Peyer's patch (tissue), 4 donors: ENCODE measurements around the gene SEMA4D. TPM values are rescaled to one million over a fixed set of nuclear protein-coding genes. Genes with fewer than 3 reads are reported as not detected.

Source experiments
- DNase-seq, 3 donors: peaks; one replicate each; pipeline ENCODE4 v3.0.0-alpha.2; 2017 to 2019
- H3K27ac ChIP-seq, 4 donors: fragments of 200-600 bp; sonication (generic); one replicate each; pipeline ENCODE4 v1.5.1; 2016 to 2019
- H3K27me3 ChIP-seq, 2 donors: fragments of 200-600 bp; sonication (generic); one replicate each; pipeline ENCODE4 v1.5.1; 2019
- H3K36me3 ChIP-seq, 3 donors: fragments of 200-600 bp; sonication (generic); one replicate each; pipeline ENCODE4 v1.5.1; 2016 to 2019
- H3K4me1 ChIP-seq, 4 donors: fragments of 200-600 bp; sonication (generic); one replicate each; pipeline ENCODE4 v1.5.1; 2016 to 2019
- H3K4me3 ChIP-seq, 4 donors: fragments of 200-600 bp; sonication (generic); 1 replicate in 3 of 4; 2 replicates in 1 of 4; pipeline ENCODE4 v1.5.1; 2016 to 2019; ENCODE audit warnings: mild to moderate bottlenecking in 1 of 4
- H3K9me3 ChIP-seq, 4 donors: fragments of 200-600 bp; sonication (generic); one replicate each; pipeline ENCODE4 v1.5.1; 2016 to 2019; ENCODE audit warnings: mild to moderate bottlenecking in 1 of 4
- POLR2A ChIP-seq, 2 donors: fragments of 450-650 bp; IDR thresholded peaks; one replicate each; pipeline ENCODE4 v1.5.1; 2017; ENCODE audit warnings: antibody characterized with exemption in 2 of 2, mild to moderate bottlenecking in 2 of 2, moderate library complexity in 2 of 2
- total RNA-seq, 4 donors: library from RNA; depleted of rRNA; stranded (reverse); fragments of >200 nt; gene quantifications; one replicate each; pipeline ENCODE4 v1.1.0, GENCODE V29; 2016
- TF ChIP-seq, protein P1 (sequence below), 6 experiments: fragments of 450-650 bp in 4 of 6; fragments of 200-600 bp in 2 of 6; sonication (generic) in 1 of 6; IDR thresholded peaks; one replicate each; pipeline ENCODE4 v1.5.1; 2017 to 2019; ENCODE audit warnings: antibody characterized with exemption in 6 of 6, mild to moderate bottlenecking in 3 of 6, moderate library complexity in 1 of 6

SEMA4D gene
- total RNA-seq, 4 donors from 2014 or later, result 24.3 to 124 (median 30.0) TPM

GRCh38 chr9:89330513-89330912 is 167.4 kb downstream of the SEMA4D start:
- TF ChIP-seq, protein P1, sequence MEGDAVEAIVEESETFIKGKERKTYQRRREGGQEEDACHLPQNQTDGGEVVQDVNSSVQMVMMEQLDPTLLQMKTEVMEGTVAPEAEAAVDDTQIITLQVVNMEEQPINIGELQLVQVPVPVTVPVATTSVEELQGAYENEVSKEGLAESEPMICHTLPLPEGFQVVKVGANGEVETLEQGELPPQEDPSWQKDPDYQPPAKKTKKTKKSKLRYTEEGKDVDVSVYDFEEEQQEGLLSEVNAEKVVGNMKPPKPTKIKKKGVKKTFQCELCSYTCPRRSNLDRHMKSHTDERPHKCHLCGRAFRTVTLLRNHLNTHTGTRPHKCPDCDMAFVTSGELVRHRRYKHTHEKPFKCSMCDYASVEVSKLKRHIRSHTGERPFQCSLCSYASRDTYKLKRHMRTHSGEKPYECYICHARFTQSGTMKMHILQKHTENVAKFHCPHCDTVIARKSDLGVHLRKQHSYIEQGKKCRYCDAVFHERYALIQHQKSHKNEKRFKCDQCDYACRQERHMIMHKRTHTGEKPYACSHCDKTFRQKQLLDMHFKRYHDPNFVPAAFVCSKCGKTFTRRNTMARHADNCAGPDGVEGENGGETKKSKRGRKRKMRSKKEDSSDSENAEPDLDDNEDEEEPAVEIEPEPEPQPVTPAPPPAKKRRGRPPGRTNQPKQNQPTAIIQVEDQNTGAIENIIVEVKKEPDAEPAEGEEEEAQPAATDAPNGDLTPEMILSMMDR (IDR thresholded peaks at IDR 0.05), result no peak
- TF ChIP-seq POLR2A (IDR thresholded peaks at IDR 0.05), result no peak
- Histone ChIP-seq H3K4me1 (no peaks in the 10 kb centered on the region), H3K36me3 (peaks cover 0 to 92% (median 0%) of the 10 kb centered on the region in 3 donors), H3K4me3 (no peak overlapping the region), H3K9me3 (no peaks in the 10 kb centered on the region), H3K27me3 (no peaks in the 10 kb centered on the region), H3K27ac (no peak overlapping the region)
- DNase-seq, result no peak

DNA sequence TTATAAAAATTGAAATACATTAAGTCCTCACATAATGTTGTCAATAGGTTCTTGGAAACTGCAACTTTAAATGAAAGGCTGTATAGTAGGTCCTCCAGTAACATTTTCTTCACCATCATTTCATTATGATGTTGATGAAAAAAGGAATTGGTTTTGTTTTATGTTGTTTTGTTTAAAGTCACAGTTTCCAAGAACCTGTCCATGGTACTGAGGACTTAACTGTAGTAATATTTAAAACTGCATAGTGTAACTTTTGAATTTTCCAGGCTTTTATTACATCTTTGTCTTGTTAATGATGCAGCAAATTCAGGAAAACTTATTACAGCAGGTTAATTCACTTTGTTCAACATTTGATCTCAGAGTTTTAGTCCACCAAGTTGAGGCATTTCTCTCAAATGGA is 168.0 kb downstream of the SEMA4D start:
- no peaks in the 10 kb centered on the region for H3K9me3 ChIP-seq
- no peak for TF ChIP-seq POLR2A (IDR thresholded peaks at IDR 0.05)
- TF ChIP-seq, protein P1 (IDR thresholded peaks at IDR 0.05), result no peak
- H3K36me3 ChIP-seq, result peaks cover 0 to 87% (median 0%) of the 10 kb centered on the region in 3 donors
- no peaks in the 10 kb centered on the region for H3K4me1 ChIP-seq
- H3K4me3 ChIP-seq, result no peak overlapping the region
- H3K27ac ChIP-seq, result no peak overlapping the region
- H3K27me3 ChIP-seq, result no peaks in the 10 kb centered on the region
- no peak for DNase-seq

DNA sequence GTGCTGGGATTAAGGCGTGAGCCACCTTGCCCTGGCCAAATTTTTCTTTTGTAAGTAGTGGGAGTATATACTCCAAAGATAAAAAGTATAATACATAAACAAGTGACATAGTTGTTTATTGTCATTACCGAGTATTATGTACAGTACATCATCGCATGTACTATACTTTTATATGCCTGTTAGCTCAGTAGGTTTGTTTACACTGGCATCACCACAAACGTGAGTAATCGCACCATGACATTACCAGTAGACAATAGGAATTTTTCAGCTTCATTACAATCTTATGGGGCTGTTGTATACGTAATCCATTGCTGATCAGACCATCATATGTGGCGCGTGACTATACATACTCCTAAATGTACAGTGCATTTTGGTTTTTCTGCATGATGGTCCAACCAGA is 169.8 kb downstream of the SEMA4D start:
- Histone ChIP-seq H3K27ac (no peak overlapping the region), H3K36me3 (peaks cover 0 to 68% (median 0%) of the 10 kb centered on the region in 3 donors), H3K9me3 (no peaks in the 10 kb centered on the region), H3K4me3 (no peak overlapping the region), H3K27me3 (no peaks in the 10 kb centered on the region), H3K4me1 (peaks cover 0 to 8% (median 3%) of the 10 kb centered on the region in 4 donors)
- no peak for DNase-seq
- TF ChIP-seq, protein P1 (IDR thresholded peaks at IDR 0.05), result no peak
- no peak for TF ChIP-seq POLR2A (IDR thresholded peaks at IDR 0.05)

DNA sequence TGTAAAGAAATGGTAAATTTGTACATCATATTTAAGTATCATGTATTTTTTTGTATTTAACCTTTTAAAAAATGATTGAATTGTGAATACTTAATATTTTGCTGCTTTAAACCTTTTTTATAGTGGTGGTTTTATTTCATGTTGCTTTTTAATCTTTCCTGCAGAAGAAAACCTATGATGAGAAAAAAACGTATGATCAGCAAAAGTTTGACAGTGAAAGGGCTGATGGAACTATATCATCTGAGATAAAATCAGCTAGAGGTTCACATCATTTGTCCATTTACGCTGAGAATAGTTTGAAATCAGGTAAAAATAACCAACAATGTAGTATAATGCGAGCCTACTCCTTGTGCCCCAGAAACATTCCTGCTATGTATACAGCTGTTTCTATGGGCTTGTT is 172.2 kb downstream of the SEMA4D start:
- Histone ChIP-seq H3K27ac (no peak overlapping the region), H3K4me3 (no peak overlapping the region), H3K4me1 (peaks cover 0 to 16% (median 5%) of the 10 kb centered on the region in 4 donors), H3K27me3 (no peaks in the 10 kb centered on the region), H3K9me3 (no peaks in the 10 kb centered on the region), H3K36me3 (peaks cover 0 to 52% (median 0%) of the 10 kb centered on the region in 3 donors)
- TF ChIP-seq, protein P1 (IDR thresholded peaks at IDR 0.05), result no peak
- TF ChIP-seq POLR2A (IDR thresholded peaks at IDR 0.05), result no peak
- no peak for DNase-seq

DNA sequence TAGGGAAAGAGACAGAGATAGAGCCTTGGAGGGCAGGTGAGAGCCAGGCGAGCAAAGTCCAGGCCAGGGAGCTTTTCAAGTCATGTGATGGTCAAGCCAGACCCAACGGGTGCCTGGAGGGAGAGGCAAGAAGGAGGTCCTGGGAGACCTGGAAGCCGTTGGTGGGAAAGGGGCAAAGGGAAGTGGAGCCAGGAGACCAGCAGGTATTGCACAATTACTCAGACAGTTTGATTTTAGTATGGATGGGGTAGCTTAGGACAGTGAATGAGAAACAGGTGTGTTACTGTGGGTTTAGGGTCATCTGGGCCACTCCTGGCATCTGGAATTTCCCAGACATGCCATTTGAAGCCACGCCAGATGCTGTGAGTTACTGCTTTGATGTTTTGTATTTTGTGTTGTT is 174.5 kb downstream of the SEMA4D start:
- Histone ChIP-seq H3K9me3 (no peaks in the 10 kb centered on the region), H3K4me3 (no peak overlapping the region), H3K27ac (no peak overlapping the region), H3K36me3 (peaks cover 0 to 29% (median 0%) of the 10 kb centered on the region in 3 donors), H3K4me1 (peaks cover 0 to 31% (median 8%) of the 10 kb centered on the region in 4 donors), H3K27me3 (no peaks in the 10 kb centered on the region)
- DNase-seq, result peak in 1 of 3 donors; percentile 57
- TF ChIP-seq POLR2A (IDR thresholded peaks at IDR 0.05), result no peak
- TF ChIP-seq, protein P1 (IDR thresholded peaks at IDR 0.05), result no peak
